GM12892 (cell line): ENCODE results near the gene IL19.

Experiments
- POLR2A ChIP-seq: IDR thresholded peaks from 2 replicates; pipeline ENCODE4 v1.6.1; 2011; ENCODE audit warnings: low read depth, low read length, control low read depth
- POLR2AphosphoS5 ChIP-seq: IDR thresholded peaks from 2 replicates; pipeline ENCODE4 v1.6.1; 2011; ENCODE audit warnings: low read depth, low read length, control low read depth
- TAF1 ChIP-seq: IDR thresholded peaks from 2 replicates; pipeline ENCODE4 v1.6.1; 2011; ENCODE audit warnings: low read depth, mild to moderate bottlenecking, control low read depth, low read length, borderline replicate concordance

DNA sequence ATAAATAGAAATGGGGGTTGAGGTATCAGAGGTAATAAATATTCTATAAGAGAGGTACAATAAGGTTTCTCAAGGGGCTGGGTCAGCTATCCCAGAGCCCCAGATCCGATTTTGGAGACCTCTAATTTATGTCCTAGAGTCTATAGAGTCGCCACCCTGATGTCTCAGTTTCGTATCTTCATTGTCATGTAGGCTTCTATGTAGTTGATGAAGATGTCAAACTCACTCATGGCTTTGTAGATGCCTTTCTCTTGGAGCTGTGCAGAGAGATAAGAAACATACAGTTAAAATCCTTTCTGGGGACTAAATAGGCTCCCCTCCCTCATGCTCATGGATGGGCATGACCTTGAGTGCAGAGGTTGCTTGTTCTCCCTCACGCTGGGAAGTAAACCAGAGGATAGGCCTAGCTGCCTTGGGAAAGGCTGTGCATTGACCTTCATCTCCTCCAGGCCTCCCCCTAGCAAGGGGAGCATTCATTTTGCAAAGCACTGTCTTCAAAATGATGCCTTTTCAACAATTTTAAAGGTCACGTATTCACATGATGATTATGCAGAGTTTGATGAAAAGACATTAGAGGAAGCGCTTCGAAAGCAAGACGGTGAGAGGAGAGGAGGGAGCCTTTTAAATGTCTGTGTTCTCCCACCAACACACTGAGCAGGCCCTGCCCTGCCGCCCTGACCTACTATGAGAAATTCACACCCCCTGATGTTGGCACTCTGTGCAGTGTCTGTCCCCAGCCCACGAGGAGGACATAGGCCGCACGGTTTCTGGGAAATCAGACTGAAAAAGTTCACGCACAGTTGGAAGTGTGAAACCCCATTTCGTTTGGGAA, 1.9 kb upstream of the IL19 start:
- TF ChIP-seq POLR2A: no peak
- TF ChIP-seq POLR2AphosphoS5: no peak
- no peak for TF ChIP-seq TAF1
